Left ventricle myocardium inferior (tissue), 1 donor: ENCODE results near the gene SOCS7. TPM values are rescaled to one million over a fixed set of nuclear protein-coding genes. Genes with fewer than 3 reads are reported as not detected.

Source experiments
- DNase-seq: peaks from one replicate; pipeline ENCODE4 v3.0.0-alpha.2; 2020
- H3K27ac ChIP-seq: fragments of 200-600 bp; replicated peaks from 2 replicates; pipeline ENCODE4 v1.8.0; 2021
- H3K27me3 ChIP-seq: fragments of 200-600 bp; 2 replicates; pipeline ENCODE4 v1.8.0; 2021; ENCODE audit warnings: low read depth
- H3K36me3 ChIP-seq: fragments of 200-600 bp; 2 replicates; pipeline ENCODE4 v1.8.0; 2021
- H3K4me1 ChIP-seq: fragments of 200-600 bp; 2 replicates; pipeline ENCODE4 v1.8.0; 2021
- H3K4me3 ChIP-seq: fragments of 200-600 bp; 2 replicates; pipeline ENCODE4 v1.8.0; 2021; ENCODE audit warnings: mild to moderate bottlenecking, moderate library complexity
- H3K9me3 ChIP-seq: fragments of 200-600 bp; replicated peaks from 2 replicates; pipeline ENCODE4 v1.8.0; 2021
- CTCF ChIP-seq: fragments of 200-600 bp; IDR thresholded peaks from 2 replicates; pipeline ENCODE4 v1.8.0; 2021; ENCODE audit warnings: antibody characterized with exemption, mild to moderate bottlenecking, borderline replicate concordance
- intact Hi-C: fragments of 100-400 bp; cut with micrococcal nuclease; formaldehyde crosslinking; loops from one replicate; pipeline ENCODE4 v1.11.0; 2022
- total RNA-seq: library from RNA; stranded (reverse); fragmentation: NEBNext Ultra II Directional; extraction: Animal tissue kit (Norgen Biotek cat#: 25700); gene quantifications from one replicate; pipeline ENCODE4 v1.2.1, GENCODE V29; 2021
- donor health status: DM: no; HTN: yes; CAD: no; lungs with severe emphysema.

SOCS7 gene
- total RNA-seq, 1 donor from 2014 or later: 13.2 TPM

- intact Hi-C loops: no loop called here
- Histone ChIP-seq H3K27ac (peak overlapping the region; percentile 93), H3K4me1 (peaks cover 95% of the 10 kb centered on the region), H3K27me3 (no peaks in the 10 kb centered on the region), H3K9me3 (no peaks in the 10 kb centered on the region), H3K4me3 (peak overlapping the region; percentile 69), H3K36me3 (no peaks in the 10 kb centered on the region)
- no peak for TF ChIP-seq CTCF
- peak; percentile 65 for DNase-seq
Measured at GRCh38 chr17:38451030-38451839, 99.6 kb downstream of the SOCS7 start.

GRCh38 chr17:38451840-38452529 lies 100.3 kb downstream of the SOCS7 start:
- no peaks in the 10 kb centered on the region for H3K36me3 ChIP-seq
- no peaks in the 10 kb centered on the region for H3K27me3 ChIP-seq
- intact Hi-C loops: no loop called here
- peak overlapping the region; percentile 93 for H3K27ac ChIP-seq
- DNase-seq: no peak
- TF ChIP-seq CTCF: no peak
- H3K4me1 ChIP-seq: peaks cover 95% of the 10 kb centered on the region
- H3K4me3 ChIP-seq: peak overlapping the region; percentile 69
- no peaks in the 10 kb centered on the region for H3K9me3 ChIP-seq

- intact Hi-C loops: no loop called here
- Histone ChIP-seq H3K4me3 (peak overlapping the region; percentile 69), H3K27ac (peak overlapping the region; percentile 93), H3K4me1 (peaks cover 95% of the 10 kb centered on the region), H3K27me3 (no peaks in the 10 kb centered on the region), H3K36me3 (no peaks in the 10 kb centered on the region), H3K9me3 (no peaks in the 10 kb centered on the region)
- TF ChIP-seq CTCF: no peak
- DNase-seq: no peak
Measured at GRCh38 chr17:38452719-38453118, 101.1 kb downstream of the SOCS7 start.

GRCh38 chr17:38453951-38454421 lies 102.3 kb downstream of the SOCS7 start:
- H3K4me1 ChIP-seq: peaks cover 95% of the 10 kb centered on the region
- peaks cover 10% of the 10 kb centered on the region for H3K36me3 ChIP-seq
- no peaks in the 10 kb centered on the region for H3K27me3 ChIP-seq
- intact Hi-C loops: no loop called here
- no peak for TF ChIP-seq CTCF
- no peak for DNase-seq
- H3K4me3 ChIP-seq: peak overlapping the region; percentile 69
- H3K27ac ChIP-seq: peak overlapping the region; percentile 93
- H3K9me3 ChIP-seq: no peaks in the 10 kb centered on the region

GRCh38 chr17:38454532-38454931 lies 102.9 kb downstream of the SOCS7 start:
- Histone ChIP-seq H3K4me3 (peak overlapping the region; percentile 69), H3K27ac (peak overlapping the region; percentile 93), H3K36me3 (peaks cover 15% of the 10 kb centered on the region), H3K4me1 (peaks cover 95% of the 10 kb centered on the region), H3K9me3 (no peaks in the 10 kb centered on the region), H3K27me3 (no peaks in the 10 kb centered on the region)
- DNase-seq: peak; percentile 91
- intact Hi-C loops: no loop called here
- TF ChIP-seq CTCF: no peak

Other genes with a start within 250 kb of the SOCS7 start
- gene TBC1D3E, start 223.9 kb upstream of the SOCS7 start, total RNA-seq: not detected
- gene TBC1D3, start 159.3 kb upstream of the SOCS7 start, total RNA-seq: not detected
- 39.5 TPM for gene MRPL45, start 54.7 kb upstream of the SOCS7 start, total RNA-seq
- gene GPR179, start 7.9 kb upstream of the SOCS7 start, total RNA-seq: 0.05 TPM
- gene ARHGAP23, start 76.6 kb downstream of the SOCS7 start, total RNA-seq: 60.8 TPM